Activated naive CD4-positive, alpha-beta T cell treated with anti-CD3 and anti-CD28 coated beads, Interleukin-2, amount 10 ng/mL, durations not matched to agents 7 days and 5 days (primary cell): ENCODE results near the gene UIMC1.

Source experiments
- CTCF ChIA-PET: fragments of 350-600 bp; sonication (Branson Sonifier 250); formaldehyde crosslinking; loops from one replicate; lab custom pipeline; 2021; ENCODE audit warnings: antibody characterized with exemption; lab: Charles Lee
- DNase-seq: peaks from one replicate; pipeline ENCODE4 v3.0.0-alpha.2; 2020
- H3K27ac Mint-ChIP-seq: one replicate; pipeline ENCODE4 v1.8.0; 2021; ENCODE audit warnings: mild to moderate bottlenecking, moderate library complexity, mixed read lengths
- H3K27me3 Mint-ChIP-seq: one replicate; pipeline ENCODE4 v1.8.0; 2021; ENCODE audit warnings: mild to moderate bottlenecking, mixed read lengths
- H3K36me3 Mint-ChIP-seq: one replicate; pipeline ENCODE4 v1.8.0; 2021; ENCODE audit warnings: mixed read lengths
- H3K4me1 Mint-ChIP-seq: one replicate; pipeline ENCODE4 v1.8.0; 2021; ENCODE audit warnings: mixed read lengths
- H3K4me3 Mint-ChIP-seq: one replicate; pipeline ENCODE4 v1.8.0; 2021; ENCODE audit warnings: mild to moderate bottlenecking, moderate library complexity, mixed read lengths
- H3K9me3 Mint-ChIP-seq: one replicate; pipeline ENCODE4 v1.8.0; 2021; ENCODE audit warnings: mixed read lengths

The UIMC1 gene

GRCh38 chr5:176886336-176887251 lies 120.0 kb downstream of the UIMC1 start:
- no peak for DNase-seq
- Mint-ChIP-seq H3K4me1 (peaks cover 8% of the 10 kb centered on the region), H3K27me3 (peaks cover 16% of the 10 kb centered on the region), H3K27ac (no peak overlapping the region), H3K9me3 (no peaks in the 10 kb centered on the region), H3K4me3 (no peak overlapping the region), H3K36me3 (no peaks in the 10 kb centered on the region)
- CTCF ChIA-PET, result interaction anchor here (0.7 kb wide), 1 partner anchor 1700 kb away, joined by 3 read pairs; no protein-coding TSS in a partner anchor

GRCh38 chr5:176884571-176884890 lies 122.0 kb downstream of the UIMC1 start:
- Mint-ChIP-seq H3K4me3 (no peak overlapping the region), H3K4me1 (peaks cover 8% of the 10 kb centered on the region), H3K9me3 (no peaks in the 10 kb centered on the region), H3K27me3 (peaks cover 15% of the 10 kb centered on the region), H3K36me3 (no peaks in the 10 kb centered on the region), H3K27ac (no peak overlapping the region)
- CTCF ChIA-PET, result no interaction called here
- no peak for DNase-seq

DNA sequence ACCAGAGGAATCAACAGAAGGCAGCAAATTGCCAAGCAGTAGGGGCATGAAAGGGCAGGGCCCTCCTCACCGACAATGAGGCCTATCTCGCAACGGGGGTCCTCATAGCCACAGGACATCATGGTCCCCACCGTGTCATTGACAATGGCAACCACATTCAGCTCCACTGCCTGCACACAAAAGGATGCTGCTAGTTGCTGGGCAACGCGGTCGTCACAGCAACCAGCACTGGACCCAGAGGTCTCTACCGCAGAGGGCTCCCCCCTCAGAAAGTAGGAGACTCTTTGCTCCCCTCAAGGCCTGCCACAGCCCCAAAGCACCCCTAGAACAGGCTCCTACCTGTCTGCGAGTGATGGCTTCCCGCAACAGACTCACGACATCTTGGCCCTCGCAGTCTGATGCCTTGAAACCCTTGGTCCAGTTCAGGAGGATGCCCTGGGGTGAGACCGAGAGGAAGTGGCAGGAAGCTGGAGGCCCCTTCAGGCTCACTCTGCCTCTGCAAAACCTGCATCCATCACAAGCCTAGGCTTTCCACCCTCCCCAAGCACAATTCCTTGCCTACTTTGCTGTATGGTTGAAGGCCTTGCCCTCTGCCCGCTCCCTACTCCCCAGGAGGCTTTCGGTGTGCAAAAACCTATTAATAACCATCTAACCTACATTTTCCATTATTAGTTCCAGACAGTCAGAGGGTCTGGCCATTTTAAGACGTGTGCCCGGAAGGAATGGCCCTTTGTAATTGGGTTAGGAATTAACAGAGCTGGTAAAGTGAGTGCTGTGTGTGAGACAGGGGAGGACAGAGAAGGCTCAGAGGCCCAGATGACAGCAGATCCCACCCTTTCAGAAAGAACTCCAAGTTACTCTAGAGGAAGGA lies 122.6 kb downstream of the UIMC1 start:
- H3K27me3 Mint-ChIP-seq, result peaks cover 16% of the 10 kb centered on the region
- CTCF ChIA-PET, result interaction anchor here (1.1 kb wide), 1 partner anchor 176 kb away, joined by 3 read pairs; no protein-coding TSS in a partner anchor

GRCh38 chr5:176882567-176882903 lies 124.0 kb downstream of the UIMC1 start:
- H3K27ac Mint-ChIP-seq, result no peak overlapping the region
- H3K4me3 Mint-ChIP-seq, result no peak overlapping the region
- CTCF ChIA-PET, result interaction anchor here (1.1 kb wide), 1 partner anchor 174 kb away, joined by 3 read pairs; no protein-coding TSS in a partner anchor
- H3K9me3 Mint-ChIP-seq, result no peaks in the 10 kb centered on the region
- no peaks in the 10 kb centered on the region for H3K36me3 Mint-ChIP-seq
- DNase-seq, result no peak
- H3K27me3 Mint-ChIP-seq, result peaks cover 23% of the 10 kb centered on the region
- peaks cover 8% of the 10 kb centered on the region for H3K4me1 Mint-ChIP-seq

More for the DNA sequence above, 122.6 kb downstream of the UIMC1 start:
- DNase-seq, result no peak
- Mint-ChIP-seq H3K4me3 (no peak overlapping the region), H3K36me3 (no peaks in the 10 kb centered on the region), H3K9me3 (no peaks in the 10 kb centered on the region), H3K4me1 (peaks cover 8% of the 10 kb centered on the region), H3K27ac (no peak overlapping the region)

- Mint-ChIP-seq H3K27ac (no peak overlapping the region), H3K4me3 (no peak overlapping the region), H3K4me1 (peaks cover 8% of the 10 kb centered on the region), H3K9me3 (no peaks in the 10 kb centered on the region), H3K27me3 (peaks cover 27% of the 10 kb centered on the region), H3K36me3 (no peaks in the 10 kb centered on the region)
- CTCF ChIA-PET, result no interaction called here
- no peak for DNase-seq
Measured at GRCh38 chr5:176881816-176882566, 124.6 kb downstream of the UIMC1 start.

GRCh38 chr5:176881021-176881749 lies 125.4 kb downstream of the UIMC1 start:
- H3K9me3 Mint-ChIP-seq, result no peaks in the 10 kb centered on the region
- H3K27me3 Mint-ChIP-seq, result peaks cover 32% of the 10 kb centered on the region
- H3K36me3 Mint-ChIP-seq, result no peaks in the 10 kb centered on the region
- peaks cover 8% of the 10 kb centered on the region for H3K4me1 Mint-ChIP-seq
- CTCF ChIA-PET, result no interaction called here
- H3K27ac Mint-ChIP-seq, result no peak overlapping the region
- H3K4me3 Mint-ChIP-seq, result no peak overlapping the region
- DNase-seq, result no peak

- H3K4me3 Mint-ChIP-seq, result no peak overlapping the region
- no peaks in the 10 kb centered on the region for H3K9me3 Mint-ChIP-seq
- CTCF ChIA-PET, result no interaction called here
- H3K27ac Mint-ChIP-seq, result no peak overlapping the region
- peaks cover 39% of the 10 kb centered on the region for H3K27me3 Mint-ChIP-seq
- no peaks in the 10 kb centered on the region for H3K36me3 Mint-ChIP-seq
- DNase-seq, result no peak
- peaks cover 10% of the 10 kb centered on the region for H3K4me1 Mint-ChIP-seq
Measured at GRCh38 chr5:176880366-176881020, 126.1 kb downstream of the UIMC1 start.

- CTCF ChIA-PET, result no interaction called here
- no peaks in the 10 kb centered on the region for H3K36me3 Mint-ChIP-seq
- peaks cover 6% of the 10 kb centered on the region for H3K4me1 Mint-ChIP-seq
- no peak overlapping the region for H3K4me3 Mint-ChIP-seq
- DNase-seq, result no peak
- no peak overlapping the region for H3K27ac Mint-ChIP-seq
- H3K9me3 Mint-ChIP-seq, result no peaks in the 10 kb centered on the region
- H3K27me3 Mint-ChIP-seq, result peaks cover 46% of the 10 kb centered on the region
Measured at GRCh38 chr5:176879663-176880361, 126.8 kb downstream of the UIMC1 start.

GRCh38 chr5:176878906-176879662 lies 127.5 kb downstream of the UIMC1 start:
- no peaks in the 10 kb centered on the region for H3K9me3 Mint-ChIP-seq
- no peak for DNase-seq
- H3K4me1 Mint-ChIP-seq, result peaks cover 2% of the 10 kb centered on the region
- H3K4me3 Mint-ChIP-seq, result no peak overlapping the region
- CTCF ChIA-PET, result no interaction called here
- H3K36me3 Mint-ChIP-seq, result no peaks in the 10 kb centered on the region
- H3K27ac Mint-ChIP-seq, result no peak overlapping the region
- peaks cover 49% of the 10 kb centered on the region for H3K27me3 Mint-ChIP-seq

- no peaks in the 10 kb centered on the region for H3K36me3 Mint-ChIP-seq
- H3K4me3 Mint-ChIP-seq, result no peak overlapping the region
- H3K4me1 Mint-ChIP-seq, result peaks cover 2% of the 10 kb centered on the region
- no peaks in the 10 kb centered on the region for H3K9me3 Mint-ChIP-seq
- no peak for DNase-seq
- H3K27ac Mint-ChIP-seq, result no peak overlapping the region
- CTCF ChIA-PET, result no interaction called here
- H3K27me3 Mint-ChIP-seq, result peaks cover 56% of the 10 kb centered on the region
Measured at GRCh38 chr5:176878463-176878862, 128.1 kb downstream of the UIMC1 start.

- no peak overlapping the region for H3K27ac Mint-ChIP-seq
- CTCF ChIA-PET, result no interaction called here
- peaks cover 2% of the 10 kb centered on the region for H3K4me1 Mint-ChIP-seq
- H3K4me3 Mint-ChIP-seq, result no peak overlapping the region
- H3K27me3 Mint-ChIP-seq, result peaks cover 57% of the 10 kb centered on the region
- no peak for DNase-seq
- H3K36me3 Mint-ChIP-seq, result no peaks in the 10 kb centered on the region
- H3K9me3 Mint-ChIP-seq, result peaks cover 3% of the 10 kb centered on the region
Measured at GRCh38 chr5:176877793-176878331, 128.7 kb downstream of the UIMC1 start.
